ENCODE data around the gene PTPN23. TPM values are rescaled to one million over a fixed set of nuclear protein-coding genes. Genes with fewer than 3 reads are reported as not detected.
"Not testable (repeated sequence)": the region's sequence is repeated elsewhere in the genome, so short reads cannot be mapped to it uniquely, and the experiment has no call there.

PTPN23 gene
- total RNA-seq, 6 experiments from 2014 or later: 14.9 to 25.8 (median 16.9) TPM

GRCh38 chr3:47455806-47456452, 75.1 kb downstream of the PTPN23 start:
- DNase-seq: peak in 1 of 3 donors; percentile 21
- peak in 3 of 4 donors; percentile 20 to 38 (median 32) for ATAC-seq
- H3K27ac ChIP-seq: peak overlapping the region in 1 of 3 donors; percentile 26
- no peaks in the 10 kb centered on the region for H3K9me3 ChIP-seq
- H3K36me3 ChIP-seq: no peaks in the 10 kb centered on the region
- no peak for TF ChIP-seq CTCF (IDR thresholded peaks at IDR 0.05)
- TF ChIP-seq POLR2A (IDR thresholded peaks at IDR 0.05): no peak
- no peak overlapping the region for H3K4me3 ChIP-seq
- WGBS (ENCODE audit: insufficient coverage, low coverage, low lambda C conversion rate, missing lambda C conversion rate): 68% methylated on average over 3 of the region's 3 CpGs
- no peaks in the 10 kb centered on the region for H3K27me3 ChIP-seq
- H3K4me1 ChIP-seq: peaks cover 0 to 39% (median 11%) of the 10 kb centered on the region in 4 donors
- intact Hi-C loops (cut with DNase I): no loop called here

- Histone ChIP-seq H3K27me3 (no peaks in the 10 kb centered on the region), H3K27ac (no peak overlapping the region), H3K9me3 (no peaks in the 10 kb centered on the region), H3K36me3 (no peaks in the 10 kb centered on the region), H3K4me1 (peaks cover 0 to 39% (median 13%) of the 10 kb centered on the region in 4 donors), H3K4me3 (no peak overlapping the region)
- DNase-seq (no peak), ATAC-seq (no peak)
- no peak for TF ChIP-seq POLR2A (IDR thresholded peaks at IDR 0.05)
- no peak for TF ChIP-seq CTCF (IDR thresholded peaks at IDR 0.05)
- intact Hi-C loops (cut with DNase I): no loop called here
Observed at GRCh38 chr3:47456984-47457383, 76.2 kb downstream of the PTPN23 start.

- peaks cover 0 to 30% (median 15%) of the 10 kb centered on the region in 4 donors for H3K4me1 ChIP-seq
- WGBS (ENCODE audit: insufficient coverage, low coverage, low lambda C conversion rate, missing lambda C conversion rate): 58% methylated on average over 5 of the region's 9 CpGs
- ATAC-seq; H3K4me3 ChIP-seq; H3K27me3 ChIP-seq; DNase-seq; H3K9me3 ChIP-seq; H3K36me3 ChIP-seq; H3K27ac ChIP-seq; intact Hi-C loops (cut with DNase I): not testable (repeated sequence)
Observed at GRCh38 chr3:47459534-47460085, 78.8 kb downstream of the PTPN23 start.

Other genes with a start within 250 kb of the PTPN23 start
- gene SETD2, start 216.9 kb upstream of the PTPN23 start, total RNA-seq: 10 to 100 TPM; 20.3 to 27.0 (median 21.9) TPM
- gene KIF9, start 98.2 kb upstream of the PTPN23 start, total RNA-seq: 1 to 10 TPM; 2.1 to 4.7 (median 3.2) TPM
- 10 to 100 TPM in 1 of 6 experiments, 1 to 10 TPM in 5; 4.3 to 11.4 (median 8.1) TPM for gene KLHL18, start 98.1 kb upstream of the PTPN23 start, total RNA-seq
- gene SCAP, start 94.9 kb downstream of the PTPN23 start, total RNA-seq: 10 to 100 TPM; 48.8 to 85.1 (median 78.9) TPM
- gene ELP6, start 132.7 kb downstream of the PTPN23 start, total RNA-seq: 10 to 100 TPM; 10.1 to 18.1 (median 13.9) TPM
- gene CSPG5, start 197.8 kb downstream of the PTPN23 start, total RNA-seq: under 1 TPM in 5 of 6 experiments, not detected in 1; 0.18 to 0.39 (median 0.25) TPM

Measured in right lobe of liver (tissue), 6 donors.